CD4-positive, CD25-positive, alpha-beta regulatory T cell (primary cell): ENCODE data around the gene C6. TPM values are rescaled to one million over a fixed set of nuclear protein-coding genes. Genes with fewer than 3 reads are reported as not detected.

ENCODE experiments used
- ATAC-seq, 2 donors: fragments of 150-1000 bp; cut with Tn5 transposase; one replicate each; pipeline ENCODE4 v1.10.0; 2021; ENCODE audit warnings: low read depth in 2 of 2, moderate number of reproducible peaks in 2 of 2, moderate library complexity in 1 of 2
- DNase-seq, 3 donors: peaks; one replicate each; pipeline versions ENCODE4 v3.0.0 to v3.0.0-alpha.2; 2012 to 2022; ENCODE audit warnings: mixed read lengths in 1 of 3
- H3K27ac ChIP-seq: one replicate; pipeline ENCODE4 v1.7.0; 2013; ENCODE audit warnings: mild to moderate bottlenecking, low read length; ENCODE audit not compliant: insufficient read depth, poor library complexity, severe bottlenecking
- H3K27me3 ChIP-seq: one replicate; pipeline ENCODE4 v1.7.0; 2013; ENCODE audit warnings: low read length; ENCODE audit not compliant: control insufficient read depth, insufficient read depth
- H3K36me3 ChIP-seq: one replicate; pipeline ENCODE4 v1.7.0; 2013; ENCODE audit warnings: mild to moderate bottlenecking, low read length, moderate library complexity; ENCODE audit not compliant: control insufficient read depth, insufficient read depth
- H3K4me1 ChIP-seq: 2 replicates; pipeline ENCODE4 v1.7.0; 2013; ENCODE audit warnings: mild to moderate bottlenecking, low read length; ENCODE audit not compliant: insufficient read depth, control insufficient read depth, poor library complexity, severe bottlenecking
- H3K4me3 ChIP-seq: one replicate; pipeline ENCODE4 v1.7.0; 2013; ENCODE audit warnings: low read depth, mild to moderate bottlenecking, low read length, moderate library complexity
- H3K9me3 ChIP-seq, 2 experiments: 1 replicate in 1 of 2; 2 replicates in 1 of 2; pipeline ENCODE4 v1.7.0; 2013; ENCODE audit warnings: low read length in 2 of 2, mild to moderate bottlenecking in 1 of 2, moderate library complexity in 1 of 2; ENCODE audit not compliant: control insufficient read depth in 2 of 2
- H3K27ac Mint-ChIP-seq, 3 donors: one replicate each; pipeline ENCODE4 v1.8.0; 2020 to 2022; ENCODE audit warnings: mild to moderate bottlenecking in 3 of 3, mixed read lengths in 3 of 3, moderate library complexity in 2 of 3
- H3K27me3 Mint-ChIP-seq: one replicate; pipeline ENCODE4 v1.8.0; 2022; ENCODE audit warnings: mild to moderate bottlenecking, mixed read lengths
- H3K36me3 Mint-ChIP-seq: one replicate; pipeline ENCODE4 v1.8.0; 2020; ENCODE audit warnings: mixed read lengths
- H3K4me1 Mint-ChIP-seq, 4 donors: one replicate each; pipeline ENCODE4 v1.8.0; 2020 to 2022; ENCODE audit warnings: mixed read lengths in 4 of 4, mild to moderate bottlenecking in 1 of 4
- H3K4me3 Mint-ChIP-seq, 4 donors: one replicate each; pipeline ENCODE4 v1.8.0; 2020 to 2022; ENCODE audit warnings: mild to moderate bottlenecking in 4 of 4, mixed read lengths in 4 of 4, moderate library complexity in 3 of 4
- H3K9me3 Mint-ChIP-seq, 7 donors: one replicate each; pipeline ENCODE4 v1.8.0; 2020 to 2022; ENCODE audit warnings: mixed read lengths in 7 of 7, mild to moderate bottlenecking in 3 of 7, moderate library complexity in 2 of 7
- polyA plus RNA-seq, 4 donors: library from polyadenylated mRNA; unstranded; fragments of 300-500 nt; fragmentation: Illumina TruSeq; gene quantifications; one replicate each; pipeline ENCODE4 v1.2.3, GENCODE V29; 2021
- total RNA-seq: library from RNA; stranded (reverse); gene quantifications from one replicate; pipeline ENCODE4 v1.2.3, GENCODE V29; 2022

The C6 gene
- total and polyA plus RNA-seq, 5 donors from 2014 or later, result not detected

DNA sequence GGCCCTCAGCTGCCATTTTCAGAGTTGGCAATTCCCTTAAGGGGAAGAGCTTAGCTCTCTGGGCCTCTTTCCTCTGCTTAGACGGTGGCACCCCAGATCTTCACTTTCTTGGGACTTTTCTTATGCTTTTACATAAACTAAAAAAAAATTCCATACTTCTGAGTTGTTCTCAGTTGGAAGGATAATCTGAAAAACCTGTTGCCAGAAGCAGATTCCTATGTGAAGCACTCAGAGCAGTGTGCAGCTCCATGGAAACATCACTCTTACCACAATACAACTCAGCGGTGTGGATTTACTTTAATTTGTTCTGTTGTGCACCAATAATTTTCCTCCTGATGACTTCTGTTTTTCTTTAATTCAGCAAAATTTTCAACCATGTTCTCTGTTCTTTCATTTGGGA, 98.1 kb downstream of the C6 start:
- Histone ChIP-seq H3K27ac (no peak overlapping the region), H3K36me3 (no peaks in the 10 kb centered on the region), H3K27me3 (no peaks in the 10 kb centered on the region), H3K9me3 (no peaks in the 10 kb centered on the region), H3K4me3 (no peak overlapping the region), H3K4me1 (no peaks in the 10 kb centered on the region)
- H3K9me3 Mint-ChIP-seq, result peaks cover 0 to 5% (median 1%) of the 10 kb centered on the region in 7 donors
- H3K4me3 Mint-ChIP-seq, result no peak overlapping the region
- H3K27me3 Mint-ChIP-seq, result no peaks in the 10 kb centered on the region
- DNase-seq (no peak), ATAC-seq (no peak)
- H3K27ac Mint-ChIP-seq, result peak overlapping the region in 1 of 3 donors; percentile 27
- H3K36me3 Mint-ChIP-seq, result no peaks in the 10 kb centered on the region
- H3K4me1 Mint-ChIP-seq, result no peaks in the 10 kb centered on the region

DNA sequence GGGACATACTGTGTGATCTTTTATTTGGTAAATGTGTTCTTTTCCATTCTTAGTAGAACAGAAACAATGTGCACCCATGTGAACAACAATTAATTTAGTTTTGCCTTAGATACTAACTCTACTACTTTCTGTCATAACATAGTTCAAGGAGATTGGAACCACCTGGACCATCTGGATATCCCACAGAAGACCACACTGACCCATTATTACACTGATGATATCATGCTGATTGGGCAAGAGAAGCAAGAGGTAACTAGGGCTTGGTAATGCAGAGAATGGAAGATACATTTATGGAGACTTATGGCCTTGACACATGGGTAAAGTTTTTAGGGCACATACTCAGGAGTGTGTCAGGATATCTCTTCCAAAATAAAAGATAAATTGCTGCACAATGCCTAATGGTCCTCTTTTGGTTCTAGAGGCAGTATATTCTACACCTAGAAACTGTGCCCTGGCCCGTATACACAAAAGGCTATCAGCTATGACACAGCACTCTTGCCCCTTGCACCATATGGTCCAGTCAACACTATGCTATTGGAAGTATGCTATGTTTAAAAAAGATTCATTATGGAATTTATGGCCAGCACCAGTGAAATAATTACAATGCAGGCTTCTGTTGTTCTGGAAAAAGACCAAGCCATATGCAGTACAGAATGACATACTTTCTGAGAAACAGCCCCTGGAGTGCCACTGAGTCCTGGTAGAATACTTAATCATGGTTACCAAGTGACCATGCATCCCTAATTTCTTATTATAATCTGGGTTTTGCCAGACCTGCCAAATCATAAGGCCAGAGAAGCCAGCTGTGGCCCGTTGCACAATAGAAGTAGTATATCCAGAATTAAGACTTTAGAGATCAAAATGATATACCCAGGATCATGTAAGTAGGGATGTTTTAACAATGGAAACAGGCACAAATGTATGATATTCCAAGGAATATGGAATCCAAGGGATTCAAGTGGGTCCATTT, 100.6 kb downstream of the C6 start:
- Histone ChIP-seq H3K4me3 (no peak overlapping the region), H3K4me1 (no peaks in the 10 kb centered on the region), H3K27me3 (no peaks in the 10 kb centered on the region), H3K9me3 (no peaks in the 10 kb centered on the region), H3K27ac (no peak overlapping the region), H3K36me3 (no peaks in the 10 kb centered on the region)
- no peaks in the 10 kb centered on the region for H3K36me3 Mint-ChIP-seq
- H3K4me3 Mint-ChIP-seq, result no peak overlapping the region
- H3K9me3 Mint-ChIP-seq, result peaks cover 0 to 5% (median 3%) of the 10 kb centered on the region in 7 donors
- H3K27ac Mint-ChIP-seq, result no peak overlapping the region
- ATAC-seq (no peak), DNase-seq (no peak)
- no peaks in the 10 kb centered on the region for H3K4me1 Mint-ChIP-seq
- H3K27me3 Mint-ChIP-seq, result no peaks in the 10 kb centered on the region

DNA sequence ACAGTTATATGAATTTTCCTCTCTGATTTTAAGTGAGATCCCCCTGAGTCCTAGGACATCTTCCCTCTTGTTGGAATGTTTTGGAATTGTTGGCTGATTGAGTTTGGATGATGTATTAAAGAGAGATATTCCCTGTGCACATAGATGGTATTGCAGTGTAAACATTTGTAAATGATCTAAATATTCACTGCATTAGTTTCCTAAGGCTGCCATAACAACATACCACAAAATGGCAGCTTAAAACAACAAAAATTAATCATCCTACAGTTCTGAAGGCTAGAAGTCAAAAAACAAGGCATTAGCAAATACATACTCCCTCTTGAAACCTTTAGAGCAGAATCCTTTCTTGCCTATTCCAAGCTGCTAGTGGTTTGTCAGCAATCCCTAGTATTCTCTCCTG, 104.1 kb downstream of the C6 start:
- H3K4me3 Mint-ChIP-seq, result no peak overlapping the region
- H3K27me3 ChIP-seq, result no peaks in the 10 kb centered on the region
- no peaks in the 10 kb centered on the region for H3K9me3 ChIP-seq
- ATAC-seq, result no peak
- H3K27ac Mint-ChIP-seq, result no peak overlapping the region
- H3K27me3 Mint-ChIP-seq, result no peaks in the 10 kb centered on the region
- no peaks in the 10 kb centered on the region for H3K36me3 ChIP-seq
- no peak overlapping the region for H3K4me3 ChIP-seq
- no peak overlapping the region for H3K27ac ChIP-seq
- H3K4me1 Mint-ChIP-seq, result no peaks in the 10 kb centered on the region
- no peaks in the 10 kb centered on the region for H3K36me3 Mint-ChIP-seq
- peaks cover 0 to 5% (median 3%) of the 10 kb centered on the region in 7 donors for H3K9me3 Mint-ChIP-seq
- H3K4me1 ChIP-seq, result no peaks in the 10 kb centered on the region
- DNase-seq, result no peak

DNA sequence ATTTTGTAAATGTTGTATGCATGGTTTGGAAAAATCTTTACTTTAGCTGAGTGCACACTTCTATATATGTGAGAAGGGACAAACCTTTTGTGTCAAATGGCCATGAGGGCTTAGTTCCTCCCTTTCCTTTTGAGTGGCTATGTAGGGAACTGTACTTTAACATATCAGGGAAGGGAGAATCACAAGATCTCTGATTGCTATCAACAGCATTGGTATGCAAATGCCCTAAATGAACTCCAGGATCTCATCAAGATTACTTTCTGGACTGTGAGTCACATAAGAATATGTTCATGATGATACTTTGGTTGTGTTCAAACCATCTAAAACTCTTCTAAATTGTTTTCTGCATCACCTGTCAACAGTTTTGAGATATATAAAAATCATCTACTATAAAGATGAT, 111.0 kb downstream of the C6 start:
- Histone ChIP-seq H3K36me3 (no peaks in the 10 kb centered on the region), H3K9me3 (no peaks in the 10 kb centered on the region), H3K27ac (no peak overlapping the region), H3K27me3 (no peaks in the 10 kb centered on the region), H3K4me3 (no peak overlapping the region), H3K4me1 (no peaks in the 10 kb centered on the region)
- Mint-ChIP-seq H3K9me3 (peaks cover 0 to 1% (median 0%) of the 10 kb centered on the region in 7 donors), H3K36me3 (no peaks in the 10 kb centered on the region), H3K4me1 (no peaks in the 10 kb centered on the region), H3K27ac (no peak overlapping the region), H3K27me3 (no peaks in the 10 kb centered on the region), H3K4me3 (no peak overlapping the region)
- ATAC-seq (no peak), DNase-seq (no peak)

DNA sequence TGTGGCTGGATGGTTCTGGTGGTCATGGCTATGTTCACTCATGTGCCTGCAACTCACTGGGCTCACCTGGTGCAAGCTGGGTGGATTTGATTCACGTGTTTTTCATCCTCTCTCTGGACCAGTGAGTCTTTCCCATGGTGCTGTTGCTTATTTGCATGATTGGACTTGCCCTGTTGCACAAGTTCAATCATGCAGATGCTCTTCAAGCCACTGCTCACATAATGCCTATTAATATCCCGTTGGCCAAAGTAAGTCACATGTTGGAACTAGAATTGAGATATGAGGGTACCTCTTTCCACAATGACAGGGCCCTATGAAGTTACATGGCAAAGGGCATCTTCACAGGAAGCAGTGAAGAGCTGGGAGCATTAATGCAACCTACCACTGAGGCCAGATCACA, 115.7 kb downstream of the C6 start:
- Histone ChIP-seq H3K36me3 (no peaks in the 10 kb centered on the region), H3K4me1 (no peaks in the 10 kb centered on the region), H3K9me3 (no peaks in the 10 kb centered on the region), H3K4me3 (no peak overlapping the region), H3K27me3 (no peaks in the 10 kb centered on the region), H3K27ac (no peak overlapping the region)
- peaks cover 0 to 2% (median 0%) of the 10 kb centered on the region in 7 donors for H3K9me3 Mint-ChIP-seq
- no peaks in the 10 kb centered on the region for H3K36me3 Mint-ChIP-seq
- ATAC-seq (no peak), DNase-seq (no peak)
- H3K4me3 Mint-ChIP-seq, result no peak overlapping the region
- no peak overlapping the region for H3K27ac Mint-ChIP-seq
- no peaks in the 10 kb centered on the region for H3K27me3 Mint-ChIP-seq
- H3K4me1 Mint-ChIP-seq, result no peaks in the 10 kb centered on the region

DNA sequence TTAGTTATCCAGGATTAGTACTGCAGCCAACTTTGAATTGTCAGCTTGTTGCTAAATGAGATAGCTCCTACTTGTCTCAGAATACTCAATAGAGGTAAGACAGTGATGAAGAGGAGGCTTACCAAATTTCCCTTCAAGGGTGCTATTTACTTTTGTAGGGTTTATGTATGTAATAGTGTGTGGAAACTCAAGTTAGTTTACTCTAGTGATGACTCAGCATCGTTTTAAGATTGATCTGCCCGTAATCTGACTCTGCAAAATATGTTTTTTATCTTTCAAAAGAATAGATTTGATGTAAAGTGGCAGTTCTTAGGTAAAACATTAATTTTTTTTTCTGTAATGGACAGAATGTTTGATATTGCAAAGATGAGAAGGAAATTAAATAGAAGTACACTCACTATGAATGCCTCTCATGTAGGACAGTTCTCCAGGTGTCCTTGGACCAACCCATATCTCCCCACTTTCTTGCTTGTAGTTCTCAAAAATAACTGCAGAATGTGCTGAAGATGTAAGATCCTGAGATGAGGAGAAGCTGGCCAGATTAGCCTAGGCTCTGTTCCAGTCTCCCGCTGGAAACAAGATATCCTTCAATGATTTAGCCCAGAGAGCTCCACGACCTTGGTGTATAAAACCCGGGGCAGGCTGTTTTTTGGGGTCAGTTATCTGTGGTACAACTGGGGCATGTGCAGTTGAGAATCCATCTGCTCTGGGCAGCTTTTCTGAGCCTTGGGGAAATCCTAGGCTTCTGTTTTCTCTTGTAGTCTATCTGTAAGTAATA, 117.8 kb downstream of the C6 start:
- Histone ChIP-seq H3K4me1 (no peaks in the 10 kb centered on the region), H3K9me3 (no peaks in the 10 kb centered on the region), H3K4me3 (no peak overlapping the region), H3K27me3 (no peaks in the 10 kb centered on the region), H3K36me3 (no peaks in the 10 kb centered on the region), H3K27ac (no peak overlapping the region)
- no peaks in the 10 kb centered on the region for H3K4me1 Mint-ChIP-seq
- DNase-seq (no peak), ATAC-seq (no peak)
- peaks cover 0 to 6% (median 0%) of the 10 kb centered on the region in 7 donors for H3K9me3 Mint-ChIP-seq
- H3K27me3 Mint-ChIP-seq, result no peaks in the 10 kb centered on the region
- H3K4me3 Mint-ChIP-seq, result no peak overlapping the region
- H3K27ac Mint-ChIP-seq, result no peak overlapping the region
- H3K36me3 Mint-ChIP-seq, result no peaks in the 10 kb centered on the region

DNA sequence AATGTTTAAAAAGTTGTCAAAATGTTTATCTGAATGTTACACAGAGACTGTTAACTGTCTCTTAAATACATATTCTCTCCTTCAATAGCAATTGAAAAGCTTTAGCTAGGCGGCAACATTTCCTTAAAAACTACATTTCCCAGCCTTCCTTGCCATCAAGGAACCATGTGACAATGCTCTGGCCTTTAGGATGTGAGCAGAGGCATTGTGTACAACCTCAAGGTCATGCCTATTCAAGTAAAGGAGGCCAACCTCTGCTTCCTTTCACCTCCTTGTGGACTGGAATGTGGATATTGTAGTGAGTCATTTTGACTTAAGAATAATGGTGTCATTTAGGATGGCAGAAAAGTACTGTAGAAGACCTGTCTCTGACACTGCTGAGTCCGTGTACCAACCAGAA, 118.5 kb downstream of the C6 start:
- DNase-seq (no peak), ATAC-seq (no peak)
- Histone ChIP-seq H3K4me3 (no peak overlapping the region), H3K9me3 (no peaks in the 10 kb centered on the region), H3K36me3 (no peaks in the 10 kb centered on the region), H3K27me3 (no peaks in the 10 kb centered on the region), H3K27ac (no peak overlapping the region), H3K4me1 (no peaks in the 10 kb centered on the region)
- H3K27me3 Mint-ChIP-seq, result no peaks in the 10 kb centered on the region
- peaks cover 0 to 6% (median 0%) of the 10 kb centered on the region in 7 donors for H3K9me3 Mint-ChIP-seq
- H3K4me3 Mint-ChIP-seq, result no peak overlapping the region
- H3K27ac Mint-ChIP-seq, result no peak overlapping the region
- no peaks in the 10 kb centered on the region for H3K36me3 Mint-ChIP-seq
- H3K4me1 Mint-ChIP-seq, result no peaks in the 10 kb centered on the region
